MM.1S (cell line): ENCODE results near the gene NDUFAF3.

ENCODE experiments used
- DNase-seq: peaks from one replicate; pipeline ENCODE4 v3.0.0-alpha.2; 2015
- H2AFZ ChIP-seq: fragments of 300-600 bp; sonication (generic); 2 replicates; pipeline ENCODE4 v1.6.0; 2016; ENCODE audit warnings: antibody characterized with exemption, low read length
- H3F3A ChIP-seq: fragments of 300-600 bp; sonication (generic); 2 replicates; pipeline ENCODE4 v1.6.1; 2016; ENCODE audit warnings: mild to moderate bottlenecking, antibody characterized with exemption, low read length, moderate library complexity, mixed read lengths; ENCODE audit not compliant: insufficient read depth
- H3K27ac ChIP-seq: fragments of 300-600 bp; sonication (generic); 2 replicates; pipeline ENCODE4 v1.5.1; 2016; ENCODE audit warnings: mild to moderate bottlenecking, low read length
- H3K27me3 ChIP-seq: fragments of 300-600 bp; sonication (generic); replicated peaks from 2 replicates; pipeline ENCODE4 v1.6.0; 2016; ENCODE audit warnings: low read length; ENCODE audit not compliant: insufficient read depth
- H3K36me3 ChIP-seq: fragments of 300-600 bp; sonication (generic); replicated peaks from 2 replicates; pipeline ENCODE4 v1.6.1; 2016; ENCODE audit warnings: mild to moderate bottlenecking, low read length, mixed read lengths; ENCODE audit not compliant: insufficient read depth
- H3K4me1 ChIP-seq: fragments of 300-600 bp; sonication (generic); 2 replicates; pipeline ENCODE4 v1.6.1; 2016; ENCODE audit warnings: low read length, mixed read lengths
- H3K4me2 ChIP-seq: fragments of 300-600 bp; sonication (generic); 2 replicates; pipeline ENCODE4 v1.6.0; 2016; ENCODE audit warnings: low read depth, low read length
- H3K4me3 ChIP-seq: fragments of 300-600 bp; sonication (generic); 2 replicates; pipeline ENCODE4 v1.5.1; 2016; ENCODE audit warnings: low read length, mixed read lengths
- H3K79me2 ChIP-seq: fragments of 300-600 bp; sonication (generic); 2 replicates; pipeline ENCODE4 v1.6.1; 2016; ENCODE audit warnings: mixed run types, low read length, mixed read lengths
- H3K9ac ChIP-seq: fragments of 300-600 bp; sonication (generic); 2 replicates; pipeline ENCODE4 v1.6.1; 2016; ENCODE audit warnings: low read length, mixed read lengths
- H3K9me2 ChIP-seq: fragments of 300-600 bp; sonication (generic); replicated peaks from 2 replicates; pipeline ENCODE4 v1.6.1; 2016; ENCODE audit warnings: mild to moderate bottlenecking, low read length, mixed read lengths; ENCODE audit not compliant: insufficient read depth
- H3K9me3 ChIP-seq: fragments of 300-600 bp; sonication (generic); replicated peaks from 2 replicates; pipeline ENCODE4 v1.6.1; 2016; ENCODE audit warnings: mild to moderate bottlenecking, low read length, mixed read lengths; ENCODE audit not compliant: insufficient read depth
- H4K20me1 ChIP-seq: fragments of 300-600 bp; sonication (generic); 2 replicates; pipeline ENCODE4 v1.6.1; 2016; ENCODE audit warnings: mild to moderate bottlenecking, low read length, moderate library complexity, mixed read lengths; ENCODE audit not compliant: insufficient read depth
- CTCF ChIP-seq: fragments of 300-600 bp; sonication (generic); IDR thresholded peaks from 2 replicates; pipeline ENCODE4 v1.5.1; 2016; ENCODE audit warnings: antibody characterized with exemption, low read length, mixed read lengths
- EZH2 ChIP-seq: fragments of 300-600 bp; sonication (generic); optimal IDR thresholded peaks from 2 replicates; pipeline ENCODE3; 2017; ENCODE audit warnings: low read depth, mild to moderate bottlenecking, antibody characterized with exemption, low read length, mixed read lengths
- EZH2phosphoT487 ChIP-seq: fragments of 300-600 bp; sonication (generic); IDR thresholded peaks from 2 replicates; pipeline ENCODE4 v1.6.1; 2018; ENCODE audit warnings: antibody characterized with exemption, low read length

Gene NDUFAF3

DNA sequence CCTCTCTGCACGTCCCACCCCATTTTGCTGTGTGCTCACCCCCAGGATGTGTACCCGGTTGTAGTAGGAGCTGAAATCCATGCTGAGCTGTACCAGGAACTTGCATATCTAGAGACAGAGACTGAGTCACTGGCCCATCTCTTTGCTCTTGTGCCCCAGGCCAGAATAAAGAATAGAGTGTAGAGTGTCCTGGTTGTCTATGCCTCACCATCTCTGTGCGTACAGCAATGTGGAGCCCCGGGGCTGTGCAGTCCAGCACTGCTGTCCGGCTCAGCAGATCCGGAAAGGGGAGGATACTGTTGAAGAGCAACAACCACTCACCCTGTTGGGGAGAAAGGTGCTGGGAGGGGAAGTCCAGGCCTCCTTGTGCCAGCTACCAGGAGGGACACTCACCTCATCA is 6.2 kb upstream of the NDUFAF3 start:
- H3K4me2 ChIP-seq: no peak overlapping the region
- peaks cover 16% of the 10 kb centered on the region for H3K4me1 ChIP-seq
- H3K79me2 ChIP-seq: peaks cover 55% of the 10 kb centered on the region
- peaks cover 43% of the 10 kb centered on the region; the same call in 1 of the 2 replicates for H3F3A ChIP-seq
- no peak overlapping the region for H3K9ac ChIP-seq
- no peak overlapping the region for H3K27ac ChIP-seq
- no peak overlapping the region for H2AFZ ChIP-seq
- H3K9me2 ChIP-seq: no peaks in the 10 kb centered on the region
- DNase-seq: no peak
- TF ChIP-seq EZH2 (no peak), CTCF (no peak), EZH2phosphoT487 (no peak)
- H3K9me3 ChIP-seq: no peaks in the 10 kb centered on the region
- no peaks in the 10 kb centered on the region for H3K27me3 ChIP-seq
- H3K36me3 ChIP-seq: peaks cover 7% of the 10 kb centered on the region; the same call in 1 of the 2 replicates
- 0 out of 2 replicates have a peak, but pooled peaks cover 2% of the 10 kb centered on the region for H4K20me1 ChIP-seq
- no peak overlapping the region for H3K4me3 ChIP-seq

GRCh38 chr3:49016414-49017228 is 5.3 kb upstream of the NDUFAF3 start:
- Histone ChIP-seq H3K27me3 (no peaks in the 10 kb centered on the region), H3K9ac (no peak overlapping the region), H3K9me2 (no peaks in the 10 kb centered on the region), H3K79me2 (peaks cover 51% of the 10 kb centered on the region), H3F3A (peaks cover 52% of the 10 kb centered on the region; the same call in 1 of the 2 replicates), H3K4me1 (peaks cover 16% of the 10 kb centered on the region), H2AFZ (no peak overlapping the region), H3K27ac (no peak overlapping the region), H3K36me3 (peaks cover 7% of the 10 kb centered on the region; the same call in 1 of the 2 replicates), H3K4me2 (peak overlapping the region; percentile 95; the same call in 1 of the 2 replicates), H3K4me3 (no peak overlapping the region), H4K20me1 (0 out of 2 replicates have a peak, but pooled peaks cover 2% of the 10 kb centered on the region), H3K9me3 (no peaks in the 10 kb centered on the region)
- DNase-seq: no peak
- TF ChIP-seq EZH2phosphoT487 (no peak), EZH2 (no peak), CTCF (no peak)

GRCh38 chr3:49017229-49017970 is 4.5 kb upstream of the NDUFAF3 start:
- Histone ChIP-seq H4K20me1 (0 out of 2 replicates have a peak, but pooled peaks cover 2% of the 10 kb centered on the region), H3K36me3 (peaks cover 7% of the 10 kb centered on the region; the same call in 1 of the 2 replicates), H3K9me3 (no peaks in the 10 kb centered on the region), H3K4me1 (peaks cover 16% of the 10 kb centered on the region), H3K9ac (peak overlapping the region; percentile 73; the same call in 1 of the 2 replicates), H3K79me2 (peaks cover 47% of the 10 kb centered on the region), H3K27me3 (no peaks in the 10 kb centered on the region), H3K4me2 (peak overlapping the region; percentile 95), H3K27ac (peak overlapping the region; percentile 72; the same call in 1 of the 2 replicates), H3K4me3 (peak overlapping the region; percentile 86), H3F3A (peaks cover 58% of the 10 kb centered on the region), H2AFZ (peak overlapping the region; percentile 74), H3K9me2 (no peaks in the 10 kb centered on the region)
- no peak for TF ChIP-seq CTCF
- TF ChIP-seq EZH2phosphoT487: no peak
- no peak for TF ChIP-seq EZH2
- peak; percentile 34 for DNase-seq
